Measurements from ENCODE around the gene OSBP. TPM values are rescaled to one million over a fixed set of nuclear protein-coding genes. Genes with fewer than 3 reads are reported as not detected.

OSBP gene
- total RNA-seq, 1 experiment from 2014 or later: 35.3 TPM

DNA sequence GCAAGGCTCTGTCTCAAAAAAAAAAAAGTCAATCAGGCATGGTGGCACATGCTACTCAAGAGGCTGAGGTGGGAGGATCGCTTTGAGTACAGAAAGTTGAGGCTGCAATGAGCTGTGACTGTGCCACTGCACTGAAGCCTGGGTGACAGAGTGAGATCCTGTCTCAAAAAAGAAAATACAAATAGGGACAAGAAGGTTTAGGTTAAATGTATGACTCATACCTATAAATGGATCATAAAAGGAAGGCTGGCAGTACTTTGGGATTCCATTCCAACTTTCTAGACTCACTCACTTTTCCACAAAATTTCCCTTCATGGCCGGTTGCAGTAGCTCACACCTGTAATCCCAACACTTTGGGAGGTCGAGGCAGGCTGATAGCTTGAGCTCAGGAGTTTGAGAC, 25.6 kb upstream of the OSBP start:
- peak; percentile 51; the same call in 1 of the 2 replicates for ATAC-seq
- H3K4me1 ChIP-seq (ENCODE audit: control insufficient read depth, insufficient read depth, low read length): no peaks in the 10 kb centered on the region
- BruUV-seq (replicated peaks): no TSS peak
- TF ChIP-seq TCF7L2 (IDR thresholded peaks at IDR 0.05; ENCODE audit: low read depth, low read length) (no peak), POLR2AphosphoS5 (IDR thresholded peaks at IDR 0.05; ENCODE audit: low read depth, low read length) (no peak), SIN3A (IDR thresholded peaks at IDR 0.05; ENCODE audit: borderline replicate concordance, insufficient read depth, low read depth, low read length) (no peak)
- TF ChIP-seq, protein P1, sequence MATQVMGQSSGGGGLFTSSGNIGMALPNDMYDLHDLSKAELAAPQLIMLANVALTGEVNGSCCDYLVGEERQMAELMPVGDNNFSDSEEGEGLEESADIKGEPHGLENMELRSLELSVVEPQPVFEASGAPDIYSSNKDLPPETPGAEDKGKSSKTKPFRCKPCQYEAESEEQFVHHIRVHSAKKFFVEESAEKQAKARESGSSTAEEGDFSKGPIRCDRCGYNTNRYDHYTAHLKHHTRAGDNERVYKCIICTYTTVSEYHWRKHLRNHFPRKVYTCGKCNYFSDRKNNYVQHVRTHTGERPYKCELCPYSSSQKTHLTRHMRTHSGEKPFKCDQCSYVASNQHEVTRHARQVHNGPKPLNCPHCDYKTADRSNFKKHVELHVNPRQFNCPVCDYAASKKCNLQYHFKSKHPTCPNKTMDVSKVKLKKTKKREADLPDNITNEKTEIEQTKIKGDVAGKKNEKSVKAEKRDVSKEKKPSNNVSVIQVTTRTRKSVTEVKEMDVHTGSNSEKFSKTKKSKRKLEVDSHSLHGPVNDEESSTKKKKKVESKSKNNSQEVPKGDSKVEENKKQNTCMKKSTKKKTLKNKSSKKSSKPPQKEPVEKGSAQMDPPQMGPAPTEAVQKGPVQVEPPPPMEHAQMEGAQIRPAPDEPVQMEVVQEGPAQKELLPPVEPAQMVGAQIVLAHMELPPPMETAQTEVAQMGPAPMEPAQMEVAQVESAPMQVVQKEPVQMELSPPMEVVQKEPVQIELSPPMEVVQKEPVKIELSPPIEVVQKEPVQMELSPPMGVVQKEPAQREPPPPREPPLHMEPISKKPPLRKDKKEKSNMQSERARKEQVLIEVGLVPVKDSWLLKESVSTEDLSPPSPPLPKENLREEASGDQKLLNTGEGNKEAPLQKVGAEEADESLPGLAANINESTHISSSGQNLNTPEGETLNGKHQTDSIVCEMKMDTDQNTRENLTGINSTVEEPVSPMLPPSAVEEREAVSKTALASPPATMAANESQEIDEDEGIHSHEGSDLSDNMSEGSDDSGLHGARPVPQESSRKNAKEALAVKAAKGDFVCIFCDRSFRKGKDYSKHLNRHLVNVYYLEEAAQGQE (IDR thresholded peaks at IDR 0.05; ENCODE audit: insufficient read depth in 1 of 2, low read depth in 2 of 2, low read length in 1 of 2): no peak
- TF ChIP-seq, protein P2, sequence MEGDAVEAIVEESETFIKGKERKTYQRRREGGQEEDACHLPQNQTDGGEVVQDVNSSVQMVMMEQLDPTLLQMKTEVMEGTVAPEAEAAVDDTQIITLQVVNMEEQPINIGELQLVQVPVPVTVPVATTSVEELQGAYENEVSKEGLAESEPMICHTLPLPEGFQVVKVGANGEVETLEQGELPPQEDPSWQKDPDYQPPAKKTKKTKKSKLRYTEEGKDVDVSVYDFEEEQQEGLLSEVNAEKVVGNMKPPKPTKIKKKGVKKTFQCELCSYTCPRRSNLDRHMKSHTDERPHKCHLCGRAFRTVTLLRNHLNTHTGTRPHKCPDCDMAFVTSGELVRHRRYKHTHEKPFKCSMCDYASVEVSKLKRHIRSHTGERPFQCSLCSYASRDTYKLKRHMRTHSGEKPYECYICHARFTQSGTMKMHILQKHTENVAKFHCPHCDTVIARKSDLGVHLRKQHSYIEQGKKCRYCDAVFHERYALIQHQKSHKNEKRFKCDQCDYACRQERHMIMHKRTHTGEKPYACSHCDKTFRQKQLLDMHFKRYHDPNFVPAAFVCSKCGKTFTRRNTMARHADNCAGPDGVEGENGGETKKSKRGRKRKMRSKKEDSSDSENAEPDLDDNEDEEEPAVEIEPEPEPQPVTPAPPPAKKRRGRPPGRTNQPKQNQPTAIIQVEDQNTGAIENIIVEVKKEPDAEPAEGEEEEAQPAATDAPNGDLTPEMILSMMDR (IDR thresholded peaks at IDR 0.05): no peak
- no peak for DNase-seq (ENCODE audit: low read depth, low spot score)
- H3K9me3 ChIP-seq (ENCODE audit: control insufficient read depth, insufficient read depth, low read depth, low read length): no peaks in the 10 kb centered on the region
- in situ Hi-C loops (cut with HindIII; ENCODE audit: low pct_unique_long_range_greater_than_20kb, low sequenced_read_pairs): no loop called here
- no peaks in the 10 kb centered on the region for H3K27me3 ChIP-seq (ENCODE audit: control insufficient read depth, insufficient read depth, low read length)
- H3K36me3 ChIP-seq (ENCODE audit: control insufficient read depth, insufficient read depth, low read length): peaks cover 57% of the 10 kb centered on the region
- ChIA-PET CTCF (no interaction called here), POLR2A (interaction anchor here (0.7 kb wide), 1 partner anchor 13 kb away, joined by 4 read pairs; no protein-coding TSS in a partner anchor)
- H3K27ac ChIP-seq (ENCODE audit: low read length): no peak overlapping the region
- no peak overlapping the region for H3K4me3 ChIP-seq (ENCODE audit: low read depth in 2 of 2, low read length in 2 of 2)
- intact Hi-C loops (cut with micrococcal nuclease; ENCODE audit: unreplicated experiment): no loop called here

DNA sequence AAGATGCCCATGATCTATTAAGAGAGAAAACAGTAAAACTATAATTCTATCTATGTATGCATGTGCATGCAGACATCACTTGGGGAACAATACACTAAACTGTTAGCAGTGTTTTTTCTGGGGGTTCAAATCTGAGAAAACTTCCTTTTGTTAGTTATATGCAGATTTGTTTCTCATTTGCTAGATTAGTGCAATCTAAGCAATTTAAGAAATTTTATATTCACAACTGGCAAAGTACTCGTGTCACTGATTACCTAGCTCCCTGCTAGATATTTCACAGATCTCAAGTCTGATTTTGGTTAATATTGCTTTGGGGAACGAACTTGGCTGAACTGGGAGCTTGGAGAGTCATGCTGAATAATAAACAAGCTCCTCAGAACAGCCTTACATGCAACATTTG, 14.9 kb upstream of the OSBP start:
- H3K9me3 ChIP-seq (ENCODE audit: control insufficient read depth, insufficient read depth, low read depth, low read length): no peaks in the 10 kb centered on the region

More for the DNA sequence above, 14.9 kb upstream of the OSBP start:
- H3K4me3 ChIP-seq (ENCODE audit: low read depth in 2 of 2, low read length in 2 of 2): no peak overlapping the region
- intact Hi-C loops (cut with micrococcal nuclease; ENCODE audit: unreplicated experiment) (loop anchor here (5.0 kb wide), 1 partner anchor 37 kb away; the partner anchor contains the start of gene PATL1), in situ Hi-C loops (cut with HindIII; ENCODE audit: low pct_unique_long_range_greater_than_20kb, low sequenced_read_pairs) (no loop called here)
- no peak for DNase-seq (ENCODE audit: low read depth, low spot score)
- no peak overlapping the region for H3K27ac ChIP-seq (ENCODE audit: low read length)
- CTCF ChIA-PET: no interaction called here
- no peak for TF ChIP-seq TCF7L2 (IDR thresholded peaks at IDR 0.05; ENCODE audit: low read depth, low read length)
- TF ChIP-seq, protein P2 (IDR thresholded peaks at IDR 0.05): no peak
- POLR2A ChIA-PET: no interaction called here
- H3K4me1 ChIP-seq (ENCODE audit: control insufficient read depth, insufficient read depth, low read length): no peaks in the 10 kb centered on the region
- no TSS peak for BruUV-seq (replicated peaks)
- H3K36me3 ChIP-seq (ENCODE audit: control insufficient read depth, insufficient read depth, low read length): no peaks in the 10 kb centered on the region
- ATAC-seq: no peak
- H3K27me3 ChIP-seq (ENCODE audit: control insufficient read depth, insufficient read depth, low read length): no peaks in the 10 kb centered on the region

All from Panc1 (cell line).